RWPE1 (cell line): Measurements from ENCODE around the gene BRD4.
A peak's percentile ranks its signal among the peaks of the same experiment; 100 is the strongest.

Experiments
- CTCF ChIA-PET: fragments of 350-600 bp; sonication (Branson Sonifier 250); formaldehyde crosslinking; extraction: SDS; loops from one replicate; lab custom pipeline; 2021; lab: Yijun Ruan, JAX
- POLR2A ChIA-PET: fragments of 400-600 bp; formaldehyde crosslinking; extraction: SDS; loops from one replicate; lab custom pipeline; 2020; ENCODE audit warnings: antibody characterized with exemption; ENCODE audit not compliant: low non-redundant PET; lab: Yijun Ruan, JAX
- DNase-seq: peaks from one replicate; pipeline ENCODE4 v3.0.0; 2012; ENCODE audit warnings: low spot score
- H3K27ac ChIP-seq: fragments of 450-650 bp; 2 replicates; pipeline ENCODE4 v1.5.1; 2017
- TF ChIP-seq, protein P1 (sequence below): fragments of 450-650 bp; conservative IDR thresholded peaks from 2 replicates; pipeline ENCODE4 v1.5.1; 2017; ENCODE audit warnings: low read depth, mild to moderate bottlenecking

Gene BRD4

GRCh38 chr19:15324791-15325519 is 7.4 kb downstream of the BRD4 start:
- CTCF ChIA-PET, result interaction anchor here (1.1 kb wide), 1 partner anchor 35 kb away, joined by 4 read pairs; no protein-coding TSS in a partner anchor
- TF ChIP-seq, protein P1, sequence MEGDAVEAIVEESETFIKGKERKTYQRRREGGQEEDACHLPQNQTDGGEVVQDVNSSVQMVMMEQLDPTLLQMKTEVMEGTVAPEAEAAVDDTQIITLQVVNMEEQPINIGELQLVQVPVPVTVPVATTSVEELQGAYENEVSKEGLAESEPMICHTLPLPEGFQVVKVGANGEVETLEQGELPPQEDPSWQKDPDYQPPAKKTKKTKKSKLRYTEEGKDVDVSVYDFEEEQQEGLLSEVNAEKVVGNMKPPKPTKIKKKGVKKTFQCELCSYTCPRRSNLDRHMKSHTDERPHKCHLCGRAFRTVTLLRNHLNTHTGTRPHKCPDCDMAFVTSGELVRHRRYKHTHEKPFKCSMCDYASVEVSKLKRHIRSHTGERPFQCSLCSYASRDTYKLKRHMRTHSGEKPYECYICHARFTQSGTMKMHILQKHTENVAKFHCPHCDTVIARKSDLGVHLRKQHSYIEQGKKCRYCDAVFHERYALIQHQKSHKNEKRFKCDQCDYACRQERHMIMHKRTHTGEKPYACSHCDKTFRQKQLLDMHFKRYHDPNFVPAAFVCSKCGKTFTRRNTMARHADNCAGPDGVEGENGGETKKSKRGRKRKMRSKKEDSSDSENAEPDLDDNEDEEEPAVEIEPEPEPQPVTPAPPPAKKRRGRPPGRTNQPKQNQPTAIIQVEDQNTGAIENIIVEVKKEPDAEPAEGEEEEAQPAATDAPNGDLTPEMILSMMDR, result no peak
- peak overlapping the region; percentile 80 for H3K27ac ChIP-seq
- POLR2A ChIA-PET, result no interaction called here
- DNase-seq, result no peak

- peak; percentile 45 for DNase-seq
Measured at GRCh38 chr19:15323496-15324235, 8.7 kb downstream of the BRD4 start.

DNA sequence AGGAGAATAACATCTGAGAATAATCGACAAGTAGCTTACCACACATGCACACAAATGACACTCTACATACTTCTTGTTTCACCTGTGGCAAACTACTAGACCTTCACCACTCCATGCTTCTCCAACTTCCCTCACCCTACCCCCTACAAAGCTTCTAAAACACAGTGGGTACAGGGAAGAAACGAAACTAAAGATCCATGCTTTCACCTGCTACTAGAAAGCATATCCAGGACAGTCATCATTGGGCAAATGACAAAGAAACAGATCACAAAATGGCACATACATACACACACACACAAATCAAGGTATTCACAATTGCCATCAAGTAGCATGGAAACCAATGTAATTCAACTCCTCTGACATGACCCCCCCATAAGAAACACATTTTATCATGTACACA is 10.6 kb downstream of the BRD4 start:
- POLR2A ChIA-PET, result no interaction called here
- no peak for DNase-seq
- no peak overlapping the region for H3K27ac ChIP-seq
- TF ChIP-seq, protein P1, result no peak
- CTCF ChIA-PET, result no interaction called here

More at GRCh38 chr19:15323496-15324235, 8.7 kb downstream of the BRD4 start:
- peak overlapping the region; percentile 80 for H3K27ac ChIP-seq
- ChIA-PET POLR2A (no interaction called here), CTCF (interaction anchor here (1.1 kb wide), 1 partner anchor 34 kb away, joined by 4 read pairs; no protein-coding TSS in a partner anchor)
- TF ChIP-seq, protein P1, result no peak

DNA sequence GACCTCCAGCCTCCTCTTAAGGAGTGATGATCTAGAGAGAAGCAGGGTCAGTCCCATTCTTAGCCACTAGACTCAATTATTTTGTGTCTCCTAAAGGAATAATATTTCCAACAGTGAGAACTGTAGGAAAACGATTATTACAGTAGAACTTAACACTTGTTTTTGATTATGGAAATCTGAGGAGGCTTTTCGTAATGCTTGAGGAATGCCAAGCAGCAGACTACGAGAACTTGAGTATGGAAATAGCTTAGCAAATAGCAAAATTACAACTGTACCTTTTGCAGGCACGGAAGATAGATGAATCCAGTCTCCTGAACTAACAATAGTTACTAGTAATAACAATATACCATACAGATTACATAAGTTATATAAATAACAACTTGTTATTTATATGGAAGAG is 12.2 kb downstream of the BRD4 start:
- H3K27ac ChIP-seq, result no peak overlapping the region
- CTCF ChIA-PET, result interaction anchor here (0.6 kb wide), 1 partner anchor 228 kb away, joined by 3 read pairs; no protein-coding TSS in a partner anchor
- no peak for DNase-seq
- POLR2A ChIA-PET, result no interaction called here
- TF ChIP-seq, protein P1, result no peak

GRCh38 chr19:15318241-15318691 is 14.1 kb downstream of the BRD4 start:
- TF ChIP-seq, protein P1, result no peak
- ChIA-PET POLR2A (interaction anchor here (0.6 kb wide), 1 partner anchor 188 kb away, joined by 3 read pairs; no protein-coding TSS in a partner anchor), CTCF (interaction anchor here (0.5 kb wide), 1 partner anchor 29 kb away, joined by 3 read pairs; no protein-coding TSS in a partner anchor)
- H3K27ac ChIP-seq, result no peak overlapping the region
- DNase-seq, result no peak

GRCh38 chr19:15317392-15318071 is 14.8 kb downstream of the BRD4 start:
- ChIA-PET CTCF (interaction anchor here (0.5 to 1.1 kb wide), 2 partner anchors 24 to 28 kb away, joined by 3 read pairs; no protein-coding TSS in a partner anchor), POLR2A (no interaction called here)
- H3K27ac ChIP-seq, result peak overlapping the region; percentile 63; the same call in 1 of the 2 replicates
- no peak for DNase-seq
- TF ChIP-seq, protein P1, result no peak
